Common myeloid progenitor, CD34-positive (primary cell): Measurements from ENCODE around the gene CD164L2.
A peak's percentile ranks its signal among the peaks of the same experiment; 100 is the strongest.

Experiments used
- CTCF ChIA-PET: fragments of 350-600 bp; sonication (Branson Sonifier 250); formaldehyde crosslinking; loops from one replicate; lab custom pipeline; 2021; ENCODE audit warnings: antibody characterized with exemption; lab: Charles Lee
- POLR2A ChIA-PET: fragments of 350-600 bp; sonication (Branson Sonifier 250); formaldehyde crosslinking; loops from one replicate; lab custom pipeline; 2021; ENCODE audit warnings: antibody characterized with exemption; lab: Charles Lee
- DNase-seq, 3 donors: peaks; one replicate each; pipeline versions ENCODE4 v3.0.0 to v3.0.0-alpha.2; 2013
- H3K27ac ChIP-seq, 2 experiments: 1 replicate in 1 of 2; 2 replicates in 1 of 2; pipeline ENCODE4 v1.7.0; 2013; ENCODE audit warnings: inconsistent platforms in 2 of 2, low read length in 2 of 2, mild to moderate bottlenecking in 2 of 2, low read depth in 1 of 2, moderate library complexity in 1 of 2; ENCODE audit not compliant: severe bottlenecking in 2 of 2, insufficient read depth in 1 of 2, poor library complexity in 1 of 2
- H3K27me3 ChIP-seq, 5 experiments: replicated peaks in 2 of 5; 1 replicate in 3 of 5; 2 replicates in 2 of 5; pipeline versions ENCODE4 v1.6.1 to v1.7.0; 2013; ENCODE audit warnings: low read length in 4 of 5, mild to moderate bottlenecking in 2 of 5, moderate library complexity in 2 of 5, inconsistent platforms in 1 of 5; ENCODE audit not compliant: insufficient read depth in 5 of 5, control insufficient read depth in 4 of 5
- H3K36me3 ChIP-seq, 4 experiments: 1 replicate in 2 of 4; 2 replicates in 2 of 4; pipeline versions ENCODE4 v1.6.1 to v1.7.0; 2013; ENCODE audit warnings: low read length in 3 of 4, control low read depth in 1 of 4, mild to moderate bottlenecking in 1 of 4; ENCODE audit not compliant: control insufficient read depth in 4 of 4, insufficient read depth in 4 of 4
- H3K4me1 ChIP-seq, 4 experiments: 1 replicate in 3 of 4; 2 replicates in 1 of 4; pipeline versions ENCODE4 v1.6.1 to v1.7.1; 2013; ENCODE audit warnings: low read length in 3 of 4, mild to moderate bottlenecking in 3 of 4, control low read depth in 1 of 4, inconsistent platforms in 1 of 4, moderate library complexity in 1 of 4; ENCODE audit not compliant: control insufficient read depth in 4 of 4, insufficient read depth in 4 of 4; ENCODE audit errors: control extremely low read depth in 1 of 4
- H3K4me3 ChIP-seq, 7 experiments: 1 replicate in 4 of 7; 2 replicates in 3 of 7; pipeline versions ENCODE4 v1.5.1 to v1.7.0; 2013; ENCODE audit warnings: mild to moderate bottlenecking in 7 of 7, low read length in 6 of 7, moderate library complexity in 6 of 7, inconsistent platforms in 2 of 7, low read depth in 2 of 7, control low read depth in 1 of 7; ENCODE audit not compliant: insufficient read depth in 4 of 7, control insufficient read depth in 1 of 7; ENCODE audit errors: extremely low read depth in 1 of 7
- H3K9me3 ChIP-seq, 5 experiments: 1 replicate in 4 of 5; 2 replicates in 1 of 5; pipeline versions ENCODE4 v1.6.1 to v1.7.1; 2013; ENCODE audit warnings: low read length in 4 of 5, mild to moderate bottlenecking in 2 of 5, inconsistent platforms in 1 of 5, low read depth in 1 of 5, moderate library complexity in 1 of 5; ENCODE audit not compliant: control insufficient read depth in 4 of 5, insufficient read depth in 2 of 5; ENCODE audit errors: control extremely low read depth in 1 of 5
- WGBS: methylation state at CpG from one replicate; pipeline ENCODE4 v1.1.5; 2013; ENCODE audit not compliant: insufficient coverage; 5-methylcytosine and 5-hydroxymethylcytosine counted together

CD164L2 gene

GRCh38 chr1:27360159-27361043, 22.7 kb downstream of the CD164L2 start:
- peaks cover 0 to 26% (median 2%) of the 10 kb centered on the region in 4 experiments for H3K36me3 ChIP-seq
- peaks cover 3 to 44% (median 28%) of the 10 kb centered on the region in 4 experiments for H3K4me1 ChIP-seq
- 10% methylated on average over 52 of the region's 71 CpGs for WGBS
- ChIA-PET POLR2A (no interaction called here), CTCF (interaction anchor here (1.0 to 10.3 kb wide), 7 partner anchors 8 to 38 kb away, joined by 3 to 102 read pairs (median 12); partner anchors contain the start of genes MAP3K6 and SYTL1)
- H3K27me3 ChIP-seq = no peaks in the 10 kb centered on the region
- H3K4me3 ChIP-seq = peak overlapping the region in 6 of 7 experiments; percentile 16 to 74 (median 58)
- H3K27ac ChIP-seq = no peak overlapping the region
- DNase-seq = peak in 2 of 3 donors; percentile 42 to 54
- H3K9me3 ChIP-seq = no peaks in the 10 kb centered on the region

- peaks cover 0 to 39% (median 22%) of the 10 kb centered on the region in 4 experiments for H3K4me1 ChIP-seq
- POLR2A ChIA-PET = no interaction called here
These were observed 23.3 kb downstream of the CD164L2 start for GRCh38 chr1:27359822-27360158.

GRCh38 chr1:27358928-27359313, 24.2 kb downstream of the CD164L2 start:
- WGBS = 94% methylated on average over 5 of the region's 5 CpGs
- Histone ChIP-seq H3K4me3 (no peak overlapping the region), H3K4me1 (peaks cover 0 to 33% (median 19%) of the 10 kb centered on the region in 4 experiments), H3K9me3 (no peaks in the 10 kb centered on the region), H3K27me3 (no peaks in the 10 kb centered on the region), H3K36me3 (peaks cover 0 to 29% (median 3%) of the 10 kb centered on the region in 4 experiments), H3K27ac (no peak overlapping the region)
- POLR2A ChIA-PET = no interaction called here
- CTCF ChIA-PET = interaction anchor here (1.0 to 10.3 kb wide), 13 partner anchors 9 to 63 kb away, joined by 3 to 102 read pairs (median 16); partner anchors contain the start of genes MAP3K6 and SYTL1
- no peak for DNase-seq

More at GRCh38 chr1:27359822-27360158, 23.3 kb downstream of the CD164L2 start:
- peaks cover 0 to 29% (median 3%) of the 10 kb centered on the region in 4 experiments for H3K36me3 ChIP-seq
- H3K27me3 ChIP-seq = no peaks in the 10 kb centered on the region
- CTCF ChIA-PET = interaction anchor here (1.0 to 10.3 kb wide), 7 partner anchors 8 to 38 kb away, joined by 3 to 102 read pairs (median 21); partner anchors contain the start of genes MAP3K6 and SYTL1
- DNase-seq = peak in 1 of 3 donors; percentile 13
- whole genome bisulfite sequencing = 66% methylated on average over 7 of the region's 9 CpGs
- no peaks in the 10 kb centered on the region for H3K9me3 ChIP-seq
- H3K4me3 ChIP-seq = peak overlapping the region in 5 of 7 experiments; percentile 31 to 74 (median 63)
- no peak overlapping the region for H3K27ac ChIP-seq

- DNase-seq = no peak
- Histone ChIP-seq H3K27me3 (no peaks in the 10 kb centered on the region), H3K9me3 (no peaks in the 10 kb centered on the region), H3K36me3 (peaks cover 0 to 32% (median 6%) of the 10 kb centered on the region in 4 experiments), H3K4me3 (no peak overlapping the region), H3K27ac (no peak overlapping the region), H3K4me1 (peaks cover 0 to 33% (median 19%) of the 10 kb centered on the region in 4 experiments)
- 96% methylated on average over 15 of the region's 21 CpGs for WGBS
- ChIA-PET CTCF (interaction anchor here (0.7 to 10.3 kb wide), 18 partner anchors 9 to 250 kb away, joined by 3 to 102 read pairs (median 10); partner anchors contain the start of genes MAP3K6 and SYTL1), POLR2A (interaction anchor here (0.6 to 1.4 kb wide), 6 partner anchors 11 to 641 kb away, joined by 3 to 5 read pairs (median 3); no protein-coding TSS in a partner anchor)
These were observed 24.9 kb downstream of the CD164L2 start for GRCh38 chr1:27358038-27358927.

GRCh38 chr1:27357281-27358037, 25.7 kb downstream of the CD164L2 start:
- ChIA-PET CTCF (interaction anchor here (0.5 to 10.3 kb wide), 22 partner anchors 9 to 1024 kb away, joined by 3 to 102 read pairs (median 5); partner anchors contain the start of genes MAP3K6 and SYTL1), POLR2A (interaction anchor here (0.6 to 1.4 kb wide), 8 partner anchors 8 to 640 kb away, joined by 3 to 5 read pairs (median 3); partner anchors contain the start of gene SYTL1)
- WGBS = 17% methylated on average over 33 of the region's 40 CpGs
- Histone ChIP-seq H3K4me1 (peaks cover 0 to 33% (median 19%) of the 10 kb centered on the region in 4 experiments), H3K36me3 (peaks cover 0 to 28% (median 7%) of the 10 kb centered on the region in 4 experiments), H3K9me3 (no peaks in the 10 kb centered on the region), H3K4me3 (peak overlapping the region in 4 of 7 experiments; percentile 19 to 73 (median 55)), H3K27ac (no peak overlapping the region), H3K27me3 (no peaks in the 10 kb centered on the region)
- DNase-seq = peak; percentile 75 to 85 (median 84)
